Prostate gland (tissue), 1 donor: ENCODE measurements around the gene ACTR5.

Source experiments
- POLR2A ChIP-seq: fragments of 450-650 bp; IDR thresholded peaks from one replicate; pipeline ENCODE4 v1.6.1; 2016; ENCODE audit warnings: antibody characterized with exemption, mild to moderate bottlenecking
- POLR2AphosphoS5 ChIP-seq: sonication (generic); formaldehyde crosslinking; IDR thresholded peaks from one replicate; pipeline ENCODE4 v1.6.1; 2017; ENCODE audit warnings: antibody characterized with exemption

DNA sequence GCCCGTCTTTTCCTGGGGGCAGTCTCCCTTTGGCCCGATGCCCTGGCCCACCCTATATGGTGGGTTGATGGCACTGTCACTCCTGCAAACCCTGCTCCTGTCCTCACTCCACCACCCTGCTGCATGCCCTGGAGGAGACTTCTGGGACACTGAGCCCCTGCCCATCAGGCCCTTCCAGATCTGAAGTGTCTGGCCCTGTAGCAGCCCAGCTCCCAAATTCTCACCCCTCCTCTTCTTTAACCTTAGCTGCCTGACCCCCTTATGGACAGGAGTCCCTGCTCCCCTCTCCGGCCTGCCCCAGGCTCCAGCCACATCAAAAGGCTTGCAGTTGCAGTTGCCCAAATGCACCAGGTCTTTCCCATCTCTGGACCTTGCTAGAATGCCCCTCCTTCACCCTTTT lies 44.7 kb upstream of the ACTR5 start:
- TF ChIP-seq POLR2A (no peak), POLR2AphosphoS5 (no peak)
